GM12878 (cell line): Measurements from ENCODE around the gene BZW2.

Experiments
- EZH2 ChIP-seq: IDR thresholded peaks from 2 replicates; pipeline ENCODE4 v1.6.1; 2012; ENCODE audit warnings: low read depth, mild to moderate bottlenecking, control low read depth, inconsistent platforms, low read length, borderline replicate concordance; ENCODE audit not compliant: control insufficient read depth
- FOXM1 ChIP-seq: IDR thresholded peaks from 2 replicates; pipeline ENCODE4 v1.6.1; 2012; ENCODE audit warnings: low read depth, mild to moderate bottlenecking, inconsistent platforms, low read length, moderate library complexity
- RAD21 ChIP-seq: IDR thresholded peaks from 2 replicates; pipeline ENCODE4 v1.6.1; 2011; ENCODE audit warnings: mild to moderate bottlenecking, low read depth, low read length, moderate library complexity; ENCODE audit not compliant: insufficient read depth
- TF ChIP-seq, protein P1 (sequence below): IDR thresholded peaks from 2 replicates; pipeline ENCODE4 v1.6.1; 2012; ENCODE audit warnings: low read depth, low read length, improper control_type of control experiment
- TF ChIP-seq, protein P2 (sequence below), 3 experiments: IDR thresholded peaks in 2 of 3; conservative IDR thresholded peaks in 1 of 3; 2 replicates each; pipeline ENCODE4 v1.5.1; 2011; ENCODE audit warnings: low read depth in 3 of 3, low read length in 3 of 3, mild to moderate bottlenecking in 3 of 3, control low read depth in 2 of 3, moderate library complexity in 2 of 3, inconsistent platforms in 1 of 3, mixed read lengths in 1 of 3; ENCODE audit not compliant: control insufficient read depth in 2 of 3, insufficient read depth in 1 of 3; ENCODE audit errors: extremely low read depth in 1 of 3
- TF ChIP-seq, protein P3 (sequence below): fragments of 450-650 bp; IDR thresholded peaks from 2 replicates; pipeline ENCODE4 v1.6.1; 2017; ENCODE audit warnings: antibody characterized with exemption, mild to moderate bottlenecking, moderate library complexity
- TF ChIP-seq, protein P4 (sequence below): fragments of 450-650 bp; conservative IDR thresholded peaks from 2 replicates; pipeline ENCODE4 v1.6.1; 2017; ENCODE audit warnings: mild to moderate bottlenecking, moderate library complexity
- TF ChIP-seq, protein P5 (sequence below): fragments of 450-650 bp; formaldehyde crosslinking; IDR thresholded peaks from 2 replicates; pipeline ENCODE4 v1.4.0; 2020; ENCODE audit warnings: mild to moderate bottlenecking, moderate library complexity

DNA sequence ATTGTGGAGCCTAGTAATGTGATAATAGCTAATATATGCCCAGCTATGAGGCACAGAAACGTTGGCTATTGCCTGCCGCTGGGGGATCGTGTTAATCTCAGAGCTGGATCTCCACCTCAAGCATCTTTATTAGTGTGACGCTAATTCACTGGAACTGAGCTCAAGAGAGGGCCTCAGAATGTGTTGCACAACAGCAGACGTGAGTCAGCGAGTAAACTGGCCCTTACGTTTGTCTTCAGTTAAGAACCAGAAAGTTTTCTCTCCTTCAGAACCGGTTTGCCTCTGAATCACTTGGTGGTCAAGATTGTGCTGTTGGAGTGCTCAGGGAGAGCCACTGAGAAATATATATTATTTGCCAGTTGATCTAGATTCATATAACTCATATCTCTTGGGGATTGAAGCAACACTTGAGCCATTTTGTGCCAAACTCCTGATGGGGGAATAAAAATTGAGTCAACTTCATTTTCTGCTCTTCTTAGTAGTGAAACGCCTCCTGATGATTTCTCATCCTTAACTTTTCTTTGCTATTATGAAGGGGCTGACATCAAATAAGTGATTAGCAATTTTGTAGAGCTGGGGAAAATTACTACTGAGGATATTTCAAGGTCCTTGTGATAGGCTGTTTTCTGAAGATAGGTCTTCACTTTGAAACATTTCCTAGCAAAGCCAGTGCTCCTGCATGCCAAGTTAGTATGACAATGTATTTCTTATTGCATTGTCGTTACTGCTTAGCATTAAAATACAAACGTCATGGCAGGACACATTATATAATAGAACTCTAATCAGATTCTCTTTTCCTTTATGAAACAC, 22.3 kb downstream of the BZW2 start:
- TF ChIP-seq, protein P1, sequence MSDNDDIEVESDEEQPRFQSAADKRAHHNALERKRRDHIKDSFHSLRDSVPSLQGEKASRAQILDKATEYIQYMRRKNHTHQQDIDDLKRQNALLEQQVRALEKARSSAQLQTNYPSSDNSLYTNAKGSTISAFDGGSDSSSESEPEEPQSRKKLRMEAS = no peak
- TF ChIP-seq EZH2 = no peak
- TF ChIP-seq, protein P2, sequence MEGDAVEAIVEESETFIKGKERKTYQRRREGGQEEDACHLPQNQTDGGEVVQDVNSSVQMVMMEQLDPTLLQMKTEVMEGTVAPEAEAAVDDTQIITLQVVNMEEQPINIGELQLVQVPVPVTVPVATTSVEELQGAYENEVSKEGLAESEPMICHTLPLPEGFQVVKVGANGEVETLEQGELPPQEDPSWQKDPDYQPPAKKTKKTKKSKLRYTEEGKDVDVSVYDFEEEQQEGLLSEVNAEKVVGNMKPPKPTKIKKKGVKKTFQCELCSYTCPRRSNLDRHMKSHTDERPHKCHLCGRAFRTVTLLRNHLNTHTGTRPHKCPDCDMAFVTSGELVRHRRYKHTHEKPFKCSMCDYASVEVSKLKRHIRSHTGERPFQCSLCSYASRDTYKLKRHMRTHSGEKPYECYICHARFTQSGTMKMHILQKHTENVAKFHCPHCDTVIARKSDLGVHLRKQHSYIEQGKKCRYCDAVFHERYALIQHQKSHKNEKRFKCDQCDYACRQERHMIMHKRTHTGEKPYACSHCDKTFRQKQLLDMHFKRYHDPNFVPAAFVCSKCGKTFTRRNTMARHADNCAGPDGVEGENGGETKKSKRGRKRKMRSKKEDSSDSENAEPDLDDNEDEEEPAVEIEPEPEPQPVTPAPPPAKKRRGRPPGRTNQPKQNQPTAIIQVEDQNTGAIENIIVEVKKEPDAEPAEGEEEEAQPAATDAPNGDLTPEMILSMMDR (IDR thresholded peaks at IDR 0.05 in 2 of 3, conservative IDR thresholded peaks at IDR 0.05 in 1 of 3; ENCODE audit: control insufficient read depth in 2 of 3, extremely low read depth in 1 of 3, insufficient read depth in 1 of 3, low read depth in 3 of 3, low read length in 3 of 3) = no peak
- no peak for TF ChIP-seq FOXM1
- TF ChIP-seq, protein P3, sequence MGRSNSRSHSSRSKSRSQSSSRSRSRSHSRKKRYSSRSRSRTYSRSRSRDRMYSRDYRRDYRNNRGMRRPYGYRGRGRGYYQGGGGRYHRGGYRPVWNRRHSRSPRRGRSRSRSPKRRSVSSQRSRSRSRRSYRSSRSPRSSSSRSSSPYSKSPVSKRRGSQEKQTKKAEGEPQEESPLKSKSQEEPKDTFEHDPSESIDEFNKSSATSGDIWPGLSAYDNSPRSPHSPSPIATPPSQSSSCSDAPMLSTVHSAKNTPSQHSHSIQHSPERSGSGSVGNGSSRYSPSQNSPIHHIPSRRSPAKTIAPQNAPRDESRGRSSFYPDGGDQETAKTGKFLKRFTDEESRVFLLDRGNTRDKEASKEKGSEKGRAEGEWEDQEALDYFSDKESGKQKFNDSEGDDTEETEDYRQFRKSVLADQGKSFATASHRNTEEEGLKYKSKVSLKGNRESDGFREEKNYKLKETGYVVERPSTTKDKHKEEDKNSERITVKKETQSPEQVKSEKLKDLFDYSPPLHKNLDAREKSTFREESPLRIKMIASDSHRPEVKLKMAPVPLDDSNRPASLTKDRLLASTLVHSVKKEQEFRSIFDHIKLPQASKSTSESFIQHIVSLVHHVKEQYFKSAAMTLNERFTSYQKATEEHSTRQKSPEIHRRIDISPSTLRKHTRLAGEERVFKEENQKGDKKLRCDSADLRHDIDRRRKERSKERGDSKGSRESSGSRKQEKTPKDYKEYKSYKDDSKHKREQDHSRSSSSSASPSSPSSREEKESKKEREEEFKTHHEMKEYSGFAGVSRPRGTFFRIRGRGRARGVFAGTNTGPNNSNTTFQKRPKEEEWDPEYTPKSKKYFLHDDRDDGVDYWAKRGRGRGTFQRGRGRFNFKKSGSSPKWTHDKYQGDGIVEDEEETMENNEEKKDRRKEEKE = no peak
- TF ChIP-seq, protein P4, sequence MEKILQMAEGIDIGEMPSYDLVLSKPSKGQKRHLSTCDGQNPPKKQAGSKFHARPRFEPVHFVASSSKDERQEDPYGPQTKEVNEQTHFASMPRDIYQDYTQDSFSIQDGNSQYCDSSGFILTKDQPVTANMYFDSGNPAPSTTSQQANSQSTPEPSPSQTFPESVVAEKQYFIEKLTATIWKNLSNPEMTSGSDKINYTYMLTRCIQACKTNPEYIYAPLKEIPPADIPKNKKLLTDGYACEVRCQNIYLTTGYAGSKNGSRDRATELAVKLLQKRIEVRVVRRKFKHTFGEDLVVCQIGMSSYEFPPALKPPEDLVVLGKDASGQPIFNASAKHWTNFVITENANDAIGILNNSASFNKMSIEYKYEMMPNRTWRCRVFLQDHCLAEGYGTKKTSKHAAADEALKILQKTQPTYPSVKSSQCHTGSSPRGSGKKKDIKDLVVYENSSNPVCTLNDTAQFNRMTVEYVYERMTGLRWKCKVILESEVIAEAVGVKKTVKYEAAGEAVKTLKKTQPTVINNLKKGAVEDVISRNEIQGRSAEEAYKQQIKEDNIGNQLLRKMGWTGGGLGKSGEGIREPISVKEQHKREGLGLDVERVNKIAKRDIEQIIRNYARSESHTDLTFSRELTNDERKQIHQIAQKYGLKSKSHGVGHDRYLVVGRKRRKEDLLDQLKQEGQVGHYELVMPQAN = no peak
- TF ChIP-seq, protein P5, sequence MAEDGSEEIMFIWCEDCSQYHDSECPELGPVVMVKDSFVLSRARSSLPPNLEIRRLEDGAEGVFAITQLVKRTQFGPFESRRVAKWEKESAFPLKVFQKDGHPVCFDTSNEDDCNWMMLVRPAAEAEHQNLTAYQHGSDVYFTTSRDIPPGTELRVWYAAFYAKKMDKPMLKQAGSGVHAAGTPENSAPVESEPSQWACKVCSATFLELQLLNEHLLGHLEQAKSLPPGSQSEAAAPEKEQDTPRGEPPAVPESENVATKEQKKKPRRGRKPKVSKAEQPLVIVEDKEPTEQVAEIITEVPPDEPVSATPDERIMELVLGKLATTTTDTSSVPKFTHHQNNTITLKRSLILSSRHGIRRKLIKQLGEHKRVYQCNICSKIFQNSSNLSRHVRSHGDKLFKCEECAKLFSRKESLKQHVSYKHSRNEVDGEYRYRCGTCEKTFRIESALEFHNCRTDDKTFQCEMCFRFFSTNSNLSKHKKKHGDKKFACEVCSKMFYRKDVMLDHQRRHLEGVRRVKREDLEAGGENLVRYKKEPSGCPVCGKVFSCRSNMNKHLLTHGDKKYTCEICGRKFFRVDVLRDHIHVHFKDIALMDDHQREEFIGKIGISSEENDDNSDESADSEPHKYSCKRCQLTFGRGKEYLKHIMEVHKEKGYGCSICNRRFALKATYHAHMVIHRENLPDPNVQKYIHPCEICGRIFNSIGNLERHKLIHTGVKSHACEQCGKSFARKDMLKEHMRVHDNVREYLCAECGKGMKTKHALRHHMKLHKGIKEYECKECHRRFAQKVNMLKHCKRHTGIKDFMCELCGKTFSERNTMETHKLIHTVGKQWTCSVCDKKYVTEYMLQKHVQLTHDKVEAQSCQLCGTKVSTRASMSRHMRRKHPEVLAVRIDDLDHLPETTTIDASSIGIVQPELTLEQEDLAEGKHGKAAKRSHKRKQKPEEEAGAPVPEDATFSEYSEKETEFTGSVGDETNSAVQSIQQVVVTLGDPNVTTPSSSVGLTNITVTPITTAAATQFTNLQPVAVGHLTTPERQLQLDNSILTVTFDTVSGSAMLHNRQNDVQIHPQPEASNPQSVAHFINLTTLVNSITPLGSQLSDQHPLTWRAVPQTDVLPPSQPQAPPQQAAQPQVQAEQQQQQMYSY (CRISPR knock-in tag) = no peak
- no peak for TF ChIP-seq RAD21
